H1 (cell line): ENCODE results near the gene CALML4. TPM values are rescaled to one million over a fixed set of nuclear protein-coding genes. Genes with fewer than 3 reads are reported as not detected.

Experiments
- CTCF ChIA-PET: fragments of 300-600 bp; sonication (Branson Sonifier 250); formaldehyde crosslinking; loops from one replicate; lab custom pipeline; 2021; ENCODE audit not compliant: partially characterized antibody; lab: Charles Lee
- POLR2A ChIA-PET: fragments of 300-600 bp; sonication (Branson Sonifier 250); formaldehyde crosslinking; loops from one replicate; lab custom pipeline; 2021; ENCODE audit warnings: inconsistent platforms; ENCODE audit not compliant: partially characterized antibody; lab: Charles Lee
- DNase-seq, 2 experiments: peaks; one replicate each; pipeline versions ENCODE4 v3.0.0 to v3.0.0-alpha.2; 2010 to 2022; ENCODE audit warnings: low spot score in 2 of 2, low read depth in 1 of 2, mixed read lengths in 1 of 2
- FAIRE-seq: peaks from 2 replicates; lab custom pipeline; 2011; peaks lifted over from hg19 to GRCh38; lab: Jason Lieb, UNC
- H2AFZ ChIP-seq: 2 replicates; pipeline ENCODE4 v1.8.1; 2012; ENCODE audit warnings: low read length, inconsistent platforms
- H2AK5ac ChIP-seq: 2 replicates; pipeline ENCODE4 v1.6.1; 2013; ENCODE audit warnings: low read depth, low read length
- H2BK120ac ChIP-seq: replicated peaks from 2 replicates; pipeline ENCODE3; 2013; ENCODE audit warnings: low read depth, low read length, inconsistent platforms
- H2BK12ac ChIP-seq: 2 replicates; pipeline ENCODE4 v1.6.1; 2013; ENCODE audit warnings: low read depth, low read length
- H2BK15ac ChIP-seq: 2 replicates; pipeline ENCODE4 v1.6.1; 2013; ENCODE audit warnings: low read length
- H2BK20ac ChIP-seq: 2 replicates; pipeline ENCODE4 v1.6.1; 2013; ENCODE audit warnings: low read length
- H2BK5ac ChIP-seq: 2 replicates; pipeline ENCODE4 v1.6.1; 2013; ENCODE audit warnings: low read depth, low read length
- H3K14ac ChIP-seq: 2 replicates; pipeline ENCODE4 v1.6.1; 2013; ENCODE audit warnings: inconsistent platforms; ENCODE audit not compliant: insufficient read length
- H3K18ac ChIP-seq: 2 replicates; pipeline ENCODE4 v1.6.1; 2013; ENCODE audit warnings: low read length; ENCODE audit errors: extremely low read depth
- H3K23ac ChIP-seq: 2 replicates; pipeline ENCODE4 v1.6.1; 2013; ENCODE audit warnings: inconsistent platforms; ENCODE audit not compliant: insufficient read length
- H3K23me2 ChIP-seq: 2 replicates; pipeline ENCODE4 v1.6.1; 2013; ENCODE audit warnings: low read depth, low read length
- H3K27ac ChIP-seq: 2 replicates; pipeline ENCODE4 v1.6.1; 2011; ENCODE audit warnings: low read depth, low read length, inconsistent platforms
- H3K27me3 ChIP-seq, 4 experiments: replicated peaks in 1 of 4; 1 replicate in 1 of 4; 2 replicates in 3 of 4; pipeline versions ENCODE4 v1.6.1 to v1.8.1; 2011 to 2013; ENCODE audit warnings: low read length in 3 of 4, mild to moderate bottlenecking in 3 of 4, inconsistent platforms in 2 of 4, mixed read lengths in 2 of 4, moderate library complexity in 1 of 4; ENCODE audit not compliant: control insufficient read depth in 3 of 4, insufficient read depth in 3 of 4; ENCODE audit errors: extremely low read depth in 1 of 4
- H3K36me3 ChIP-seq, 4 experiments: 2 replicates each; pipeline versions ENCODE4 v1.6.1 to v1.8.1; 2011 to 2013; ENCODE audit warnings: mild to moderate bottlenecking in 4 of 4, low read length in 3 of 4, moderate library complexity in 2 of 4, control low read depth in 1 of 4, inconsistent platforms in 1 of 4; ENCODE audit not compliant: insufficient read depth in 4 of 4, control insufficient read depth in 2 of 4
- H3K4ac ChIP-seq: replicated peaks from 2 replicates; pipeline ENCODE3; 2013; ENCODE audit warnings: low read length, low read depth, mixed read lengths, inconsistent platforms; ENCODE audit not compliant: insufficient read length
- H3K4me1 ChIP-seq, 4 experiments: replicated peaks in 1 of 4; 1 replicate in 1 of 4; 2 replicates in 3 of 4; pipeline versions ENCODE4 v1.6.1 to v1.8.1; 2011 to 2013; ENCODE audit warnings: low read length in 3 of 4, inconsistent platforms in 2 of 4, mixed read lengths in 1 of 4; ENCODE audit not compliant: insufficient read depth in 4 of 4, control insufficient read depth in 3 of 4
- H3K4me2 ChIP-seq, 2 experiments: 2 replicates each; pipeline versions ENCODE4 v1.6.1 to v1.8.1; 2011 to 2013; ENCODE audit warnings: low read depth in 2 of 2, low read length in 2 of 2, control low read depth in 1 of 2, inconsistent platforms in 1 of 2, mild to moderate bottlenecking in 1 of 2; ENCODE audit not compliant: insufficient read depth in 1 of 2
- H3K4me3 ChIP-seq, 4 experiments: fragments of 200-600, 300-600 bp in 1 of 4; sonication (generic), shearing (Covaris generic), sonication (Bioruptor Twin) in 1 of 4; 2 replicates each; pipeline versions ENCODE4 v1.5.1 to v1.8.1; 2011 to 2016; ENCODE audit warnings: low read length in 4 of 4, low read depth in 3 of 4, control low read depth in 2 of 4, inconsistent platforms in 2 of 4, mild to moderate bottlenecking in 2 of 4, mixed read lengths in 1 of 4, moderate library complexity in 1 of 4; ENCODE audit not compliant: insufficient read depth in 2 of 4; ENCODE audit errors: extremely low read depth in 1 of 4
- H3K56ac ChIP-seq: replicated peaks from 2 replicates; pipeline ENCODE3; 2013; ENCODE audit warnings: low read depth, mild to moderate bottlenecking, mixed read lengths, low read length, inconsistent platforms; ENCODE audit not compliant: insufficient read length
- H3K79me1 ChIP-seq: 2 replicates; pipeline ENCODE4 v1.6.1; 2013; ENCODE audit warnings: low read depth, low read length, control low read depth
- H3K79me2 ChIP-seq, 2 experiments: 2 replicates each; pipeline versions ENCODE4 v1.6.1 to v1.8.1; 2012 to 2013; ENCODE audit warnings: low read length in 2 of 2, mild to moderate bottlenecking in 2 of 2, inconsistent platforms in 1 of 2; ENCODE audit not compliant: insufficient read depth in 2 of 2, control insufficient read depth in 1 of 2
- H3K9ac ChIP-seq, 4 experiments: replicated peaks in 1 of 4; 1 replicate in 1 of 4; 2 replicates in 3 of 4; pipeline versions ENCODE4 v1.6.1 to v1.8.1; 2011 to 2013; ENCODE audit warnings: low read depth in 3 of 4, low read length in 3 of 4, control low read depth in 2 of 4, mild to moderate bottlenecking in 2 of 4, moderate library complexity in 2 of 4, inconsistent platforms in 1 of 4; ENCODE audit errors: extremely low read depth in 1 of 4
- H3K9me3 ChIP-seq, 2 experiments: 2 replicates each; pipeline versions ENCODE4 v1.6.1 to v1.8.1; 2012 to 2013; ENCODE audit warnings: mild to moderate bottlenecking in 2 of 2, moderate library complexity in 2 of 2, control low read depth in 1 of 2, inconsistent platforms in 1 of 2, low read depth in 1 of 2, low read length in 1 of 2, mixed read lengths in 1 of 2; ENCODE audit not compliant: insufficient read depth in 2 of 2
- H4K20me1 ChIP-seq, 2 experiments: replicated peaks in 1 of 2; 2 replicates each; pipeline versions ENCODE3 to v1.8.1; 2011 to 2013; ENCODE audit warnings: inconsistent platforms in 2 of 2, low read length in 2 of 2, mild to moderate bottlenecking in 1 of 2; ENCODE audit not compliant: insufficient read depth in 2 of 2, control insufficient read depth in 1 of 2
- H4K5ac ChIP-seq: 2 replicates; pipeline ENCODE4 v1.6.1; 2013; ENCODE audit warnings: low read length, low read depth, mixed read lengths, inconsistent platforms; ENCODE audit not compliant: insufficient read length
- H4K8ac ChIP-seq: 2 replicates; pipeline ENCODE4 v1.8.0; 2013; ENCODE audit warnings: mild to moderate bottlenecking, moderate library complexity, low read length, inconsistent platforms; ENCODE audit not compliant: insufficient read depth; ENCODE audit errors: extremely low read depth
- H4K91ac ChIP-seq: replicated peaks from 2 replicates; pipeline ENCODE3; 2013; ENCODE audit warnings: low read length, mixed read lengths, inconsistent platforms; ENCODE audit not compliant: insufficient read length
- JUN ChIP-seq: IDR thresholded peaks from 2 replicates; pipeline ENCODE4 v1.6.1; 2011; ENCODE audit warnings: low read depth, mild to moderate bottlenecking, improper control_type of control experiment, low read length
- POLR2A ChIP-seq, 2 experiments: IDR thresholded peaks; 1 replicate in 1 of 2; 2 replicates in 1 of 2; pipeline ENCODE4 v1.6.1; 2011; ENCODE audit warnings: low read depth in 2 of 2, low read length in 2 of 2, mild to moderate bottlenecking in 2 of 2; ENCODE audit errors: control extremely low read depth in 1 of 2
- whole genome bisulfite sequencing, 2 experiments: shearing (Covaris generic) in 1 of 2; methylation state at CpG; one replicate each; pipeline versions ENCODE4 v1.1.6 to v1.1.7; 2013 to 2015; ENCODE audit warnings: low lambda C conversion rate in 2 of 2, mixed read lengths in 2 of 2, inconsistent platforms in 1 of 2, low coverage in 1 of 2, missing lambda C conversion rate in 1 of 2; ENCODE audit not compliant: insufficient replicate concordance in 2 of 2, insufficient coverage in 1 of 2, insufficient read length in 1 of 2; ENCODE audit errors: extremely low coverage in 1 of 2, missing lambda C conversion rate in 1 of 2; 5-methylcytosine and 5-hydroxymethylcytosine counted together
- polyA plus RNA-seq, 7 experiments: library from polyadenylated mRNA; depleted of rRNA in 3 of 7; stranded (reverse) in 5 of 7; unstranded in 2 of 7; fragments of >200 nt in 5 of 7; fragments of 200-250 nt in 2 of 7; gene quantifications; 1 replicate in 5 of 7; 2 replicates in 1 of 7; 4 replicates in 1 of 7; pipeline versions ENCODE4 v1.2.1 to v1.2.3, GENCODE V29; 2011 to 2013; ENCODE audit warnings: missing spikeins in 2 of 7, mixed read lengths in 2 of 7
- total RNA-seq: library from RNA; stranded (reverse); fragmentation: NEBNext Ultra II Directional; extraction: Animal tissue kit (Norgen Biotek cat#: 25700); gene quantifications from 2 replicates; pipeline ENCODE4 v1.2.1, GENCODE V29; 2021

The CALML4 gene
- total and polyA plus RNA-seq, 2 of the 8 experiments (the other 6 are each of a cell fraction or from before 2014, with no cell fraction given), result 3.8 to 12.5 TPM

GRCh38 chr15:68227643-68228142, 22.6 kb upstream of the CALML4 start:
- Histone ChIP-seq H2BK20ac (no peak overlapping the region), H3K4me2 (peak overlapping the region; percentile 97), H4K5ac (no peak overlapping the region), H3K23me2 (peaks cover 13% of the 10 kb centered on the region), H2BK120ac (no peak overlapping the region), H2AFZ (no peak overlapping the region)
- TF ChIP-seq JUN, result no peak
- TF ChIP-seq POLR2A (IDR thresholded peaks at IDR 0.05; ENCODE audit: control extremely low read depth in 1 of 2, low read depth in 2 of 2, low read length in 2 of 2), result peak in 1 of 2 experiments; percentile 36; a peak in 1 of 3 replicates
- TF ChIP-seq, all 59 proteins: peak for 1
- H3K4me3 ChIP-seq, result peak overlapping the region; percentile 51 to 92 (median 78); a peak in 7 of 8 replicates
- no peak overlapping the region for H3K14ac ChIP-seq
- H3K23ac ChIP-seq, result no peak overlapping the region
- H4K91ac ChIP-seq, result no peak overlapping the region
- peak overlapping the region; percentile 5; the same call in 1 of the 2 replicates for H2AK5ac ChIP-seq
- H3K18ac ChIP-seq, result no peak overlapping the region
- peaks cover 29 to 61% of the 10 kb centered on the region in 2 experiments for H3K79me2 ChIP-seq
- ChIA-PET POLR2A (interaction anchor here (1.2 to 4.6 kb wide), 7 partner anchors 11 to 50 kb away, joined by 3 to 38 read pairs (median 8); partner anchors contain the start of gene FEM1B), CTCF (interaction anchor here (1.4 to 3.9 kb wide), 4 partner anchors 9 to 78 kb away, joined by 3 to 20 read pairs (median 12); no protein-coding TSS in a partner anchor)
- DNase-seq, result peak in 1 of 2 experiments; percentile 39
- H3K27me3 ChIP-seq, result peaks cover 0 to 2% (median 0%) of the 10 kb centered on the region in 4 experiments; a peak in 1 of 7 replicates
- no peak overlapping the region for H3K27ac ChIP-seq
- H3K36me3 ChIP-seq, result peaks cover 0 to 6% (median 3%) of the 10 kb centered on the region in 4 experiments; a peak in 3 of 8 replicates
- WGBS, 2 experiments, result 89% methylated on average over 9 of the region's 9 CpGs; no CpG with 5 or more reads in 1 of the 2 experiments
- no peak overlapping the region for H3K56ac ChIP-seq
- H3K9ac ChIP-seq, result peak overlapping the region in 3 of 4 experiments; percentile 52 to 95 (median 70); a peak in 4 of 7 replicates
- H3K4me1 ChIP-seq, result peaks cover 7 to 17% (median 11%) of the 10 kb centered on the region in 4 experiments
- FAIRE-seq, result no peak
- peaks cover 4 to 8% of the 10 kb centered on the region in 2 experiments for H4K20me1 ChIP-seq
- H3K4ac ChIP-seq, result no peak overlapping the region
- no peak overlapping the region for H4K8ac ChIP-seq
- no peak overlapping the region for H2BK12ac ChIP-seq
- H3K79me1 ChIP-seq, result peaks cover 27% of the 10 kb centered on the region
- no peaks in the 10 kb centered on the region; a peak in 1 of 4 replicates for H3K9me3 ChIP-seq
- no peak overlapping the region for H2BK15ac ChIP-seq
- 0 out of 2 replicates have a peak overlapping the region, but pooled peaks have one; percentile 15 for H2BK5ac ChIP-seq
